Measurements from ENCODE around the gene RALGAPB. TPM values are rescaled to one million over a fixed set of nuclear protein-coding genes. Genes with fewer than 3 reads are reported as not detected.

RALGAPB gene
- total and polyA plus RNA-seq, 2 experiments from 2014 or later = 10.2 to 40.4 TPM

- peak overlapping the region; percentile 86 for H3K4me3 Mint-ChIP-seq
- no peak for ATAC-seq
- Histone ChIP-seq H2AFZ (0 out of 2 replicates have a peak overlapping the region, but pooled peaks have one; percentile 8), H3K79me2 (replicated peaks; ENCODE audit: insufficient read depth) (peaks cover 53% of the 10 kb centered on the region), H4K20me1 (replicated peaks; ENCODE audit: insufficient read depth) (peaks cover 15% of the 10 kb centered on the region), H3K4me3 (peak overlapping the region; percentile 95), H3K4me2 (peak overlapping the region; percentile 91), H3K4me1 (ENCODE audit: insufficient read depth) (peaks cover 9% of the 10 kb centered on the region), H3K27me3 (ENCODE audit: insufficient read depth) (no peaks in the 10 kb centered on the region), H3F3A (replicated peaks; ENCODE audit: low read depth) (no peaks in the 10 kb centered on the region), H3K27ac (ENCODE audit: low read depth) (peak overlapping the region; percentile 86), H3K9me2 (ENCODE audit: insufficient read depth) (no peaks in the 10 kb centered on the region), H3K36me3 (ENCODE audit: insufficient read depth) (no peaks in the 10 kb centered on the region)
- no peaks in the 10 kb centered on the region for H3K36me3 Mint-ChIP-seq (ENCODE audit: low read depth)
- TF ChIP-seq, protein P1, sequence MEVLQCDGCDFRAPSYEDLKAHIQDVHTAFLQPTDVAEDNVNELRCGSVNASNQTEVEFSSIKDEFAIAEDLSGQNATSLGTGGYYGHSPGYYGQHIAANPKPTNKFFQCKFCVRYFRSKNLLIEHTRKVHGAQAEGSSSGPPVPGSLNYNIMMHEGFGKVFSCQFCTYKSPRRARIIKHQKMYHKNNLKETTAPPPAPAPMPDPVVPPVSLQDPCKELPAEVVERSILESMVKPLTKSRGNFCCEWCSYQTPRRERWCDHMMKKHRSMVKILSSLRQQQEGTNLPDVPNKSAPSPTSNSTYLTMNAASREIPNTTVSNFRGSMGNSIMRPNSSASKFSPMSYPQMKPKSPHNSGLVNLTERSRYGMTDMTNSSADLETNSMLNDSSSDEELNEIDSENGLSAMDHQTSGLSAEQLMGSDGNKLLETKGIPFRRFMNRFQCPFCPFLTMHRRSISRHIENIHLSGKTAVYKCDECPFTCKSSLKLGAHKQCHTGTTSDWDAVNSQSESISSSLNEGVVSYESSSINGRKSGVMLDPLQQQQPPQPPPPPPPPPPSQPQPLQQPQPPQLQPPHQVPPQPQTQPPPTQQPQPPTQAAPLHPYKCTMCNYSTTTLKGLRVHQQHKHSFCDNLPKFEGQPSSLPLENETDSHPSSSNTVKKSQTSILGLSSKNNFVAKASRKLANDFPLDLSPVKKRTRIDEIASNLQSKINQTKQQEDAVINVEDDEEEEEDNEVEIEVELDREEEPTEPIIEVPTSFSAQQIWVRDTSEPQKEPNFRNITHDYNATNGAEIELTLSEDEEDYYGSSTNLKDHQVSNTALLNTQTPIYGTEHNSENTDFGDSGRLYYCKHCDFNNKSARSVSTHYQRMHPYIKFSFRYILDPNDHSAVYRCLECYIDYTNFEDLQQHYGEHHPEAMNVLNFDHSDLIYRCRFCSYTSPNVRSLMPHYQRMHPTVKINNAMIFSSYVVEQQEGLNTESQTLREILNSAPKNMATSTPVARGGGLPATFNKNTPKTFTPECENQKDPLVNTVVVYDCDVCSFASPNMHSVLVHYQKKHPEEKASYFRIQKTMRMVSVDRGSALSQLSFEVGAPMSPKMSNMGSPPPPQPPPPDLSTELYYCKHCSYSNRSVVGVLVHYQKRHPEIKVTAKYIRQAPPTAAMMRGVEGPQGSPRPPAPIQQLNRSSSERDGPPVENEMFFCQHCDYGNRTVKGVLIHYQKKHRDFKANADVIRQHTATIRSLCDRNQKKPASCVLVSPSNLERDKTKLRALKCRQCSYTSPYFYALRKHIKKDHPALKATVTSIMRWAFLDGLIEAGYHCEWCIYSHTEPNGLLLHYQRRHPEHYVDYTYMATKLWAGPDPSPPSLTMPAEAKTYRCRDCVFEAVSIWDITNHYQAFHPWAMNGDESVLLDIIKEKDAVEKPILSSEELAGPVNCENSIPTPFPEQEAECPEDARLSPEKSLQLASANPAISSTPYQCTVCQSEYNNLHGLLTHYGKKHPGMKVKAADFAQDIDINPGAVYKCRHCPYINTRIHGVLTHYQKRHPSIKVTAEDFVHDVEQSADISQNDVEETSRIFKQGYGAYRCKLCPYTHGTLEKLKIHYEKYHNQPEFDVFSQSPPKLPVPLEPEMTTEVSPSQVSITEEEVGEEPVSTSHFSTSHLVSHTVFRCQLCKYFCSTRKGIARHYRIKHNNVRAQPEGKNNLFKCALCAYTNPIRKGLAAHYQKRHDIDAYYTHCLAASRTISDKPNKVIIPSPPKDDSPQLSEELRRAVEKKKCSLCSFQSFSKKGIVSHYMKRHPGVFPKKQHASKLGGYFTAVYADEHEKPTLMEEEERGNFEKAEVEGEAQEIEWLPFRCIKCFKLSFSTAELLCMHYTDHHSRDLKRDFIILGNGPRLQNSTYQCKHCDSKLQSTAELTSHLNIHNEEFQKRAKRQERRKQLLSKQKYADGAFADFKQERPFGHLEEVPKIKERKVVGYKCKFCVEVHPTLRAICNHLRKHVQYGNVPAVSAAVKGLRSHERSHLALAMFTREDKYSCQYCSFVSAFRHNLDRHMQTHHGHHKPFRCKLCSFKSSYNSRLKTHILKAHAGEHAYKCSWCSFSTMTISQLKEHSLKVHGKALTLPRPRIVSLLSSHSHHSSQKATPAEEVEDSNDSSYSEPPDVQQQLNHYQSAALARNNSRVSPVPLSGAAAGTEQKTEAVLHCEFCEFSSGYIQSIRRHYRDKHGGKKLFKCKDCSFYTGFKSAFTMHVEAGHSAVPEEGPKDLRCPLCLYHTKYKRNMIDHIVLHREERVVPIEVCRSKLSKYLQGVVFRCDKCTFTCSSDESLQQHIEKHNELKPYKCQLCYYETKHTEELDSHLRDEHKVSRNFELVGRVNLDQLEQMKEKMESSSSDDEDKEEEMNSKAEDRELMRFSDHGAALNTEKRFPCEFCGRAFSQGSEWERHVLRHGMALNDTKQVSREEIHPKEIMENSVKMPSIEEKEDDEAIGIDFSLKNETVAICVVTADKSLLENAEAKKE (CRISPR knock-in tag; IDR thresholded peaks at IDR 0.05) = no peak
- no peak for TF ChIP-seq EZH2phosphoT487 (IDR thresholded peaks at IDR 0.05; ENCODE audit: unreplicated experiment)
- TF ChIP-seq ZNF331 (CRISPR knock-in tag; IDR thresholded peaks at IDR 0.05; ENCODE audit: low read depth) = no peak
- no peak for TF ChIP-seq ZNF114 (CRISPR knock-in tag; IDR thresholded peaks at IDR 0.05)
- TF ChIP-seq CTCF (conservative IDR thresholded peaks at IDR 0.05; ENCODE audit: low read depth in 2 of 2) = no peak
- TF ChIP-seq NANOG (IDR thresholded peaks at IDR 0.05; ENCODE audit: borderline replicate concordance) = no peak
- no peak for TF ChIP-seq EZH2 (IDR thresholded peaks at IDR 0.05; ENCODE audit: low read depth, unreplicated experiment)
- no peak for TF ChIP-seq JUNB (IDR thresholded peaks at IDR 0.05; ENCODE audit: unreplicated experiment)
- TF ChIP-seq REST (IDR thresholded peaks at IDR 0.05; ENCODE audit: unreplicated experiment) = no peak
- TF ChIP-seq POLR2AphosphoS5 (IDR thresholded peaks at IDR 0.05; ENCODE audit: low read depth) = no peak
- TF ChIP-seq, protein P2, sequence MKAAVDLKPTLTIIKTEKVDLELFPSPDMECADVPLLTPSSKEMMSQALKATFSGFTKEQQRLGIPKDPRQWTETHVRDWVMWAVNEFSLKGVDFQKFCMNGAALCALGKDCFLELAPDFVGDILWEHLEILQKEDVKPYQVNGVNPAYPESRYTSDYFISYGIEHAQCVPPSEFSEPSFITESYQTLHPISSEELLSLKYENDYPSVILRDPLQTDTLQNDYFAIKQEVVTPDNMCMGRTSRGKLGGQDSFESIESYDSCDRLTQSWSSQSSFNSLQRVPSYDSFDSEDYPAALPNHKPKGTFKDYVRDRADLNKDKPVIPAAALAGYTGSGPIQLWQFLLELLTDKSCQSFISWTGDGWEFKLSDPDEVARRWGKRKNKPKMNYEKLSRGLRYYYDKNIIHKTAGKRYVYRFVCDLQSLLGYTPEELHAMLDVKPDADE (IDR thresholded peaks at IDR 0.05) = no peak
- TF ChIP-seq STAT1 (IDR thresholded peaks at IDR 0.05; ENCODE audit: unreplicated experiment) = no peak
- TF ChIP-seq CREB1 (CRISPR knock-in tag; IDR thresholded peaks at IDR 0.05; ENCODE audit: low read depth) = no peak
- H3K9me3 Mint-ChIP-seq = no peaks in the 10 kb centered on the region; the same call in 2 of the 3 replicates
- peaks cover 14% of the 10 kb centered on the region for H3K4me1 Mint-ChIP-seq
- H3K27me3 Mint-ChIP-seq (ENCODE audit: insufficient read depth, low read depth, poor library complexity) = peaks cover 4% of the 10 kb centered on the region
- peak overlapping the region; percentile 76 for H3K27ac Mint-ChIP-seq
- no peak for DNase-seq (ENCODE audit: low spot score)
These were observed 738 bp downstream of the RALGAPB start for GRCh38 chr20:38473367-38473795.

Measured in GM23338 (cell line).